Hepatocyte (in vitro differentiated cells): Measurements from ENCODE around the gene OPA1.

Experiments
- CTCF ChIP-seq: fragments of 200-600 bp; sonication (generic); IDR thresholded peaks from 2 replicates; pipeline ENCODE4 v1.5.1; 2016; ENCODE audit warnings: antibody characterized with exemption, mild to moderate bottlenecking; ENCODE audit not compliant: poor library complexity
- EZH2 ChIP-seq: fragments of 200-600 bp; sonication (generic); IDR thresholded peaks from 2 replicates; pipeline ENCODE4 v1.6.1; 2016; ENCODE audit warnings: antibody characterized with exemption, mild to moderate bottlenecking, borderline replicate concordance
- EZH2phosphoT487 ChIP-seq: fragments of 200-600 bp; sonication (generic); IDR thresholded peaks from one replicate; pipeline ENCODE4 v1.6.1; 2018; ENCODE audit warnings: antibody characterized with exemption, mild to moderate bottlenecking, low read depth, moderate library complexity; ENCODE audit not compliant: unreplicated experiment, severe bottlenecking

- TF ChIP-seq CTCF: no peak
- no peak for TF ChIP-seq EZH2phosphoT487
- no peak for TF ChIP-seq EZH2
Observed at GRCh38 chr3:193744048-193744821, 151.2 kb downstream of the OPA1 start.
